Gastroesophageal sphincter (tissue), 4 donors: Measurements from ENCODE around the gene INHBE. TPM values are rescaled to one million over a fixed set of nuclear protein-coding genes. Genes with fewer than 3 reads are reported as not detected.
"Not testable (repeated sequence)": the region's sequence is repeated elsewhere in the genome, so short reads cannot be mapped to it uniquely, and the experiment has no call there.

Experiments
- ATAC-seq: fragments of 150-250 bp; one replicate; pipeline ENCODE4 v1.9.1; 2016; ENCODE audit warnings: mild to moderate bottlenecking, moderate library complexity
- H3K27ac ChIP-seq, 4 donors: fragments of 200-600 bp; sonication (generic) in 3 of 4; 1 replicate in 3 of 4; 2 replicates in 1 of 4; pipeline ENCODE4 v1.5.1; 2016 to 2019
- H3K27me3 ChIP-seq: fragments of 200-600 bp; sonication (generic); one replicate; pipeline ENCODE4 v1.5.1; 2019
- H3K36me3 ChIP-seq, 2 donors: fragments of 200-600 bp; sonication (generic); one replicate each; pipeline ENCODE4 v1.5.1; 2019; ENCODE audit warnings: control low read depth in 1 of 2
- H3K4me1 ChIP-seq, 3 donors: fragments of 200-600 bp; sonication (generic); 1 replicate in 2 of 3; 2 replicates in 1 of 3; pipeline ENCODE4 v1.5.1; 2016 to 2019; ENCODE audit warnings: control low read depth in 2 of 3
- H3K4me3 ChIP-seq, 2 donors: fragments of 200-600 bp; sonication (generic); one replicate each; pipeline ENCODE4 v1.5.1; 2019; ENCODE audit warnings: mild to moderate bottlenecking in 1 of 2, moderate library complexity in 1 of 2
- H3K9me3 ChIP-seq, 3 donors: fragments of 200-600 bp; sonication (generic); one replicate each; pipeline ENCODE4 v1.5.1; 2017 to 2019; ENCODE audit warnings: control low read depth in 2 of 3
- CTCF ChIP-seq, 4 experiments: fragments of 200-600 bp in 2 of 4; fragments of 450-650 bp in 2 of 4; sonication (generic) in 1 of 4; IDR thresholded peaks; one replicate each; pipeline ENCODE4 v1.5.1; 2017 to 2019; ENCODE audit warnings: antibody characterized with exemption in 4 of 4, mild to moderate bottlenecking in 2 of 4, moderate library complexity in 2 of 4
- EP300 ChIP-seq: sonication (generic); formaldehyde crosslinking; IDR thresholded peaks from one replicate; pipeline ENCODE4 v1.6.1; 2017; ENCODE audit warnings: antibody characterized with exemption, mild to moderate bottlenecking
- POLR2A ChIP-seq, 2 donors: fragments of 450-650 bp; IDR thresholded peaks; one replicate each; pipeline ENCODE4 v1.6.1; 2017; ENCODE audit warnings: antibody characterized with exemption in 2 of 2, mild to moderate bottlenecking in 2 of 2, moderate library complexity in 1 of 2
- POLR2AphosphoS5 ChIP-seq: sonication (generic); formaldehyde crosslinking; IDR thresholded peaks from one replicate; pipeline ENCODE4 v1.6.1; 2017; ENCODE audit warnings: antibody characterized with exemption
- WGBS, 2 donors: methylation state at CpG; one replicate each; pipeline ENCODE4 v1.1.5; 2018; ENCODE audit warnings: low coverage in 1 of 2; 5-methylcytosine and 5-hydroxymethylcytosine counted together
- total RNA-seq, 4 donors: library from RNA; depleted of rRNA; stranded (reverse); fragments of >200 nt; gene quantifications; one replicate each; pipeline ENCODE4 v1.1.0, GENCODE V29; 2016

Gene INHBE
- total RNA-seq, 4 donors from 2014 or later, result not detected

GRCh38 chr12:57441846-57442427 lies 13.2 kb upstream of the INHBE start:
- 17 to 86% methylated on average over 1 of the region's 1 CpG for WGBS, 2 donors
- peaks cover 0 to 9% (median 0%) of the 10 kb centered on the region in 3 donors for H3K9me3 ChIP-seq
- H3K27ac ChIP-seq, result no peak overlapping the region
- H3K27me3 ChIP-seq, result peaks cover 6% of the 10 kb centered on the region
- H3K4me1 ChIP-seq, result no peaks in the 10 kb centered on the region
- no peaks in the 10 kb centered on the region for H3K36me3 ChIP-seq
- no peak overlapping the region for H3K4me3 ChIP-seq
- no peak for ATAC-seq
- TF ChIP-seq POLR2AphosphoS5 (no peak), EP300 (no peak), POLR2A (IDR thresholded peaks at IDR 0.05) (no peak), CTCF (IDR thresholded peaks at IDR 0.05) (no peak)

- not testable (repeated sequence) for ATAC-seq, H3K27ac ChIP-seq, H3K9me3 ChIP-seq, H3K4me1 ChIP-seq, H3K4me3 ChIP-seq, H3K27me3 ChIP-seq, H3K36me3 ChIP-seq
- 33 to 74% methylated on average over 1 to 6 of the region's 6 CpGs for WGBS, 2 donors
These were observed 10.8 kb upstream of the INHBE start for GRCh38 chr12:57444337-57444736.

DNA sequence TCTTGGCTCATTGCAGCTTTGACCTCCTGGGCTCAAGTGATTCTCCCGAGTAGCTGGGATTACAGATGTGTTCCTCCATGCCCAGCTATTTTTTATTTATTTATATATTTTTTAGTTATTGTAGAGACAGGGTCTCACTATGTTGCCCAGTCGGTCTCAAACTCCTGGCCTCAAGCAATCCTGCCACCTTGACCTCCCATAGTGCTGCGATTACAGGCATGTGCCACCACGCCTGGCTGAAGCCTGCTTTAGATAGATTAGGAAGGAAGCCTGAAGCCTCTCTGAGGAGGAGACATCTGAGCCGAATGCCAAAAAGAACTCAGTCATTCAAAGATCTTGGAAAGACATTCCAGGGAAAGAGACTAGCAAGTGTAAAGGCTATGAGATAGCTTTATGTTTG lies 10.4 kb upstream of the INHBE start:
- TF ChIP-seq EP300 (no peak), POLR2A (IDR thresholded peaks at IDR 0.05) (no peak), CTCF (IDR thresholded peaks at IDR 0.05) (no peak), POLR2AphosphoS5 (no peak)
- WGBS, 2 donors, result 53 to 72% methylated on average over 3 to 4 of the region's 5 CpGs
- H3K36me3 ChIP-seq, result no peaks in the 10 kb centered on the region
- ATAC-seq, result no peak
- no peaks in the 10 kb centered on the region for H3K4me1 ChIP-seq
- H3K27ac ChIP-seq, result no peak overlapping the region
- peaks cover 6% of the 10 kb centered on the region for H3K27me3 ChIP-seq
- no peak overlapping the region for H3K4me3 ChIP-seq
- H3K9me3 ChIP-seq, result peaks cover 0 to 9% (median 0%) of the 10 kb centered on the region in 3 donors

GRCh38 chr12:57446292-57446960 lies 8.7 kb upstream of the INHBE start:
- no peak overlapping the region for H3K27ac ChIP-seq
- no peak for ATAC-seq
- H3K27me3 ChIP-seq, result no peaks in the 10 kb centered on the region
- TF ChIP-seq POLR2AphosphoS5 (no peak), EP300 (no peak), CTCF (IDR thresholded peaks at IDR 0.05) (no peak), POLR2A (IDR thresholded peaks at IDR 0.05) (no peak)
- H3K36me3 ChIP-seq, result no peaks in the 10 kb centered on the region
- no peaks in the 10 kb centered on the region for H3K4me1 ChIP-seq
- H3K9me3 ChIP-seq, result peaks cover 0 to 5% (median 0%) of the 10 kb centered on the region in 3 donors
- 92 to 93% methylated on average over 2 to 3 of the region's 6 CpGs for WGBS, 2 donors
- H3K4me3 ChIP-seq, result no peak overlapping the region

DNA sequence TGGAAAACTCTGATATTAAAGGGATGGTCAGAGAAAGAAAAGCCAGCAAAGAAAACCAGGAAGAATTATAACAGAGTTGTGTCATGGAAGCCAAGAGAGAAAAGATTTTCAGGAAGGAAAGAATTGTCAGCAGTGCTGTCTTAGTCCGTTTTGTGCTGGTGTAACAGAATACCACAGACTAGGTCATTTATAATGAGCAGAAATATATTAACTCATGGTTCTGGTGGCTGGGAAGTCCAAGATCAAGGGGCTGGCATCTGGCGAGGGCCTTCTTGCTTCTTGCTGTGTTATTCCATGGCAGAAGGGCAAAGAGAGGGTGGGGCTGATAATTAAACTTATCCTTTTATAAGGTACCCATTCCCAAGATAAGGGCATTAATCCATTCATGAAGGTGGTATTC lies 6.4 kb upstream of the INHBE start:
- no peak for ATAC-seq
- Histone ChIP-seq H3K4me3 (no peak overlapping the region), H3K36me3 (no peaks in the 10 kb centered on the region), H3K27ac (no peak overlapping the region), H3K4me1 (peaks cover 0 to 13% (median 0%) of the 10 kb centered on the region in 3 donors), H3K9me3 (no peaks in the 10 kb centered on the region), H3K27me3 (no peaks in the 10 kb centered on the region)
- WGBS, 2 donors, result 85 to 94% methylated on average over 2 of the region's 2 CpGs
- TF ChIP-seq POLR2A (IDR thresholded peaks at IDR 0.05) (no peak), CTCF (IDR thresholded peaks at IDR 0.05) (no peak), EP300 (no peak), POLR2AphosphoS5 (no peak)
